Measurements from ENCODE around the gene MED26.
"Not testable (repeated sequence)": the region's sequence is repeated elsewhere in the genome, so short reads cannot be mapped to it uniquely, and the experiment has no call there.

The MED26 gene, protein sequence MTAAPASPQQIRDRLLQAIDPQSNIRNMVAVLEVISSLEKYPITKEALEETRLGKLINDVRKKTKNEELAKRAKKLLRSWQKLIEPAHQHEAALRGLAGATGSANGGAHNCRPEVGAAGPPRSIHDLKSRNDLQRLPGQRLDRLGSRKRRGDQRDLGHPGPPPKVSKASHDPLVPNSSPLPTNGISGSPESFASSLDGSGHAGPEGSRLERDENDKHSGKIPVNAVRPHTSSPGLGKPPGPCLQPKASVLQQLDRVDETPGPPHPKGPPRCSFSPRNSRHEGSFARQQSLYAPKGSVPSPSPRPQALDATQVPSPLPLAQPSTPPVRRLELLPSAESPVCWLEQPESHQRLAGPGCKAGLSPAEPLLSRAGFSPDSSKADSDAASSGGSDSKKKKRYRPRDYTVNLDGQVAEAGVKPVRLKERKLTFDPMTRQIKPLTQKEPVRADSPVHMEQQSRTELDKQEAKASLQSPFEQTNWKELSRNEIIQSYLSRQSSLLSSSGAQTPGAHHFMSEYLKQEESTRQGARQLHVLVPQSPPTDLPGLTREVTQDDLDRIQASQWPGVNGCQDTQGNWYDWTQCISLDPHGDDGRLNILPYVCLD

DNA sequence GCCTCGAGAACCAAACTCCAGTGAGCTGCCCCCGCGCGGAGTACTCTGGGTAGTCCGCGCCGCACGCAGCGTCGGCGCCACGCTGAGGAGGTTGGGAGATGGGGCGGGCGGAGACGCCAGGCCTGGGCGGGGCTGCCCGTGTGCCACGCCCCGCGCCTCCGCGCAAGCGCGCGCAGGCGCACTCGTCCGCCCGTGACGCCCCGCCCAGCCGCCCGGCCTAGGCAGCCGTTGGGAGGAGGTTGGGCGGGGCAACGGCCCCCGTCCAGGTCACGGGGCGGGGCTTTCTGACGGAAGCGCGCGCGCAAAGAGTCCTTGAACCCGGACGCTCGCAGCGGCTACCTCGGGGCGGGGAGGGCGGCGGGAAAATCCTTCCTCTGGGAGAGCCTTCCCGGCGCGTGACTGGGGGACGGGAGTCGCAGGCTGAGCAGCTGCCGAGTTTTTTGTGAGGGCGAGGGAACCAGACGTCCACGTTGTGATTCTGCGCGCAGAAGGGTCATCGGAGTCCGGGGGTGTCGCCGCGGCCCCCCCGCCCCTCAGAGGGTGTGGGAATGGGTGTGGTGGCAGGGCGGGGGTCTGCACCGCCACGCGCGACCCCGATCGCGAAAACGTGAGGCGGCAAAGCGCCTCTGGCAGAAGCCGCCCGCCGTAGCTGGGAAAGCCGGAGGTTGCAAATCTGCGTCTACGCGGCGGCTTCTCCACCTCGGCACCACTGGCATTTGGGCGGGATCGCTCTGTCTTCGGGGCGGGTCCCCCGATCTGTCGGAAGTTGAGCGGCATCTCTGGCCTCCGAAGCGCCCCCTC is at the start of gene MED26:
TSS of gene MED26 (minus strand) at position 22 of the 801 bp plus-strand sequence. CDS start 261 bp downstream, outside the sequence.
- DNase-seq = peak; percentile 94

DNA sequence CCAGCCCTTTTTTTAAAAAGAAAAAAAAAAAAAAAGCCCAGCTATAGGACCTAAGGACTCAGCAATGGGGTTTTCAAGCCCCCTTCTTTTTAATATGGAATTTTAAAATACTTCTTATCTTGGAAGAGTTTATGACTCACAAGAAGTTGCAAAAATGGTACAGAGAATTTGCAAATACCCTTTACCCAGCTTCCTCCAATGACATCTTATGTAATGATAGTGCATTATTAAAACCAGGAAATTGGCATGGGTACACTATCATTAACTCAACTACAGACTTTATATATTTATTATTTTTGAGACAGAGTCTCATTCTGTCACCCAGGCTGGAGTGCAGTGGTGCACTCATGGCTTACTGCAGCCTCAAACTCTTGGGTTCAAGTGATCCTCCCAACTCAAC is 49.1 kb upstream of the MED26 start:
- no peak for DNase-seq

DNA sequence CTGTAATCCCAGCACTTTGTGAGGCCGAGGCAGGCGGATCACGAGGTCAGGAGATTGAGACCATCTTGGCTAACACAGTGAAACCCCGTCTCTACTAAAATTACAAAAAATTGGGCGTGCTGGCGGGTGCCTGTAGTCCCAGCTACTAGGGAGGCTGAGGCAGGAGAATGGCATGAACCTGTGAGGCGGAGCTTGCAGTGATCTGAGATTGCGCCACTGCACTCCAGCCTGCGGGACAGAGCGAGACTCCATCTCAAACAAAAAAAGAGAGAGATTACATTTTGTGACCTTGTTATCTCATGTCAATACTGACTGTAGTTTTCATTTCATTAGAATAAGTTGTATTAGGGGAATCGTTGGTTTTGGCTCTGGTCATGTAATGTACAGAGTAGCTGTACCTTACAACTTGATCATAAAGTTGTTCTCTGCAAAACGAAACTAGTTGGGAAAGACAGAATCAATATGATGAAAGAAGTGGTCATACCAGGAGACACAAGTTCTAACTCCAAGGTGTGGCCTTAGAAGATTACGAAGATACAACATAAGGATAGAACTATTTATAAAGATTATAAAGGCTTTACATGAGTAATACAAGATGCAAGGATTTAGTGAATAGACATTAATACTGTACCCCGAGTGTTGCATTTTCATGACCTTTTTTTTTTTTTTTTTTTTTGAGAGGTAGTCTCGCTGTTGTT is 48.2 kb upstream of the MED26 start:
- no peak for DNase-seq

DNA sequence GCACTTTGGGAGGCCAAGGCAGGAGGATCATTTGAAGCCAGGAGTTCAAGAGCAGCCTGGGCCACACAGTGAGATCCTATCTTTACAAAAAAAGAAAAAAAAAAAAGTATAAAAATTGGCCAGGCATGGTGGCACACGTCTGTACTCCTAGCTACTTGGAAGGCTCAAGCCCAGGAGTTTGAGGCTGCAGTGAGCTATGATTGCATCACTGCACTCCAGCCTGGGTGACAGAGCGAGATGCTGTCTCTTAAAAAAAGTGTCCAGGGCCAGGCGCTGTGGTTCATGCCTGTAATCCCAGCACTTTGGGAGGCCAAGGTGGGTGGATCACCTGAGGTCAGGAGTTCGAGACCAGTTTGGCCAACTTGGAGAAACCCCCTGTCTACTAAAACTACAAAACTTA is 45.8 kb upstream of the MED26 start:
- DNase-seq = not testable (repeated sequence)

DNA sequence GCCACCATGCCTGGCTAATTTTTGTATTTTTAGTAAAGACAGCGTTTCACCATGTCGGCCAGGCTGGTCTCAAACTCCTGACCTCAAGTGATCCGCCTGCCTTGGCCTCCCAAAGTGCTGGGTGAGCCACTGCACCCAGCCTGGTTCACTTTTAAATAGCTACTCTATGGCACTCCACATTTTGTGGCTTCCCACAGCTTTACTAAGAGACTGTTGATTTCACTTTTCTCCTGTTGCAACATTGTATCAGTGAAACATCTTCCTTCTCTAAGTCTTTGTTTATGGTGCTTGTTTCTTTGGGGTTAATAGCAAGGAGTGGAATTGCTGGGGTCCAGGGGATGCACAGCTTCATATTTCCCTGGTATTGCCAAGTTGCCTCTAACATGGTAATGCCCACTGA is 45.2 kb upstream of the MED26 start:
- no peak for DNase-seq

DNA sequence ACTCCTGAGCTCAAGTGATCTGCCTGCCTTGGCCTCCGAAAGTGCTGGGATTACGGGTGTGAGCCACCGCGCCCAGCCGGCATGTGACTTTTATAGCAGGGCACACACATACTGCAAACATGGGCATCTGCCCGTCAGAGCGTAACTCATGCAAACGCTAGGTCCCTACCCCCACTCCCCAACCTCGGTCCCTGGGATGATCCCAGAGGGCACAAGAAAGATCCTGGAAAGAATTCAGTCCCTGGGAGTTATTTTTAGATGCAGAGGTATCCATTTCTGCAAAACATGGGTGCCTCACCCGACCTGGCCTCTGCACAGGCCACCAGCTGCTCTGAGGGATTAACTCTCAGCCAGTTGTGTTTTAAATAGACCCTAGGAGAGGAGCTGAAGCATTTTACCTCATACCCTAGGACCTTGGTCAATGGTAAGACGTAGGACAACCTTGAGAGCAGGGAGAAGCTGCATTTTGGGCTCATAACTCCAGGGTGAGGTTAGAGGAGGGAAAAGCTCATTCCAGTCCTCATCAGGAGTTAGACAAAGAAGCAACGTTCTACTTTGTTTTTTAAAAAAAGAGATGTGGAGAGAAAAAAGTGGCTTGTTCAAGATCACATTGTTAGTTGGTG is 43.8 kb upstream of the MED26 start:
- DNase-seq = no peak

DNA sequence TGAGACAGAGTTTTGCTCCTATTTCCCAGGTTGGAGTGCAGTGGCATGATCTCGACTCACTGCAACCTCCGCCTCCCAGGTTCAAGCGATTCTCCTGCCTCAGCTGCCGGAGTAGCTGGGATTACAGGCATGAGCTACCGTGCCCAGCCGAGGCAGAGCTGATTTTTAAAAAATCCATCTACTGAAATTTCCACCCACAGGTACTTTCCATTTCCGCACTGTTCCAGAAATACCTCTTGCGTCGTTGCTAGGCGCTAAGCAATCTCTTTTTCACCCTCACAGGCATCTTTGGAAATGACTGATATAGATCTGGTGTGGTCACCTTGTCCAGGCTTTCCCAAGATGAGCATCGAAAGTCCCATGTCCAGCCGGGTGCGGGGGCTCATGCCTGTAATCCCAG is 42.3 kb upstream of the MED26 start:
- DNase-seq = no peak

DNA sequence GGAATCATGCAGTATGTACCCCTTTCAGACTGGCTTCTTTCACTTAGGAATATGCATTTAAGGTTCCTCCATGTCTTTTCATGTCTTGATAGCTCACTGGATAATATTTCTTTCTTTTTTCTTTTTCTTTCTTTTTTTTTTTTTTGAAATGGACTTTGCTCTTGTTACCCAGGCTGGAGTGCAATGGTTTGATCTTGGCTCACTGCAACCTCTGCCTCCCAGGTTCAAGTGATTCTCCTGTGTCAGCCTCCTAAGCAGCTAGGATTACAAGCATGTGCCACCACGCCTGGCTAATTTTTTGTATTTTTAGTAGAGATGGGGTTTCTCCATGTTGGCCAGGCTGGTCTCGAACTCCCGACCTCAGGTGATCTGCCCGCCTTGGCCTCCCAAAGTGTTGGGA is 40.7 kb upstream of the MED26 start:
- DNase-seq = not testable (repeated sequence)

DNA sequence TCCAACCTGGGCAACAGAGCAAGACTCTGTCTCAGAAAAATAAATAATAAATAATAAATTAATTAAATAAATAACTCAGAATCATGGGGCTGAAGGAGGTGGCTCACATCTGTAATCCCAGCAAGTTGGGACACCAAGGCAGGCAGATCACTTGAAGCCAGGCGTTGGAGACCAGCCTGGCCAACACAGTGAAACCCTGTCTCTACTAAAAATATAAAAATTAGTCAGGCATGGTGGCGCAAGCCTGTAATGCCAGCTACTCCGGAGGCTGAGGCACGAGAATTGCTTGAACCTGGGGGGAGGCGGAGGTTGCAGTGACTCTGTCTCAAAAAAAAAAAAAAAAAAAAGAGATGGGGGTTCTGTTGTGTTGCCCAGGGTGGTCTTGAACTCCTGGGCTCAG is 40.2 kb upstream of the MED26 start:
- DNase-seq = no peak

DNA sequence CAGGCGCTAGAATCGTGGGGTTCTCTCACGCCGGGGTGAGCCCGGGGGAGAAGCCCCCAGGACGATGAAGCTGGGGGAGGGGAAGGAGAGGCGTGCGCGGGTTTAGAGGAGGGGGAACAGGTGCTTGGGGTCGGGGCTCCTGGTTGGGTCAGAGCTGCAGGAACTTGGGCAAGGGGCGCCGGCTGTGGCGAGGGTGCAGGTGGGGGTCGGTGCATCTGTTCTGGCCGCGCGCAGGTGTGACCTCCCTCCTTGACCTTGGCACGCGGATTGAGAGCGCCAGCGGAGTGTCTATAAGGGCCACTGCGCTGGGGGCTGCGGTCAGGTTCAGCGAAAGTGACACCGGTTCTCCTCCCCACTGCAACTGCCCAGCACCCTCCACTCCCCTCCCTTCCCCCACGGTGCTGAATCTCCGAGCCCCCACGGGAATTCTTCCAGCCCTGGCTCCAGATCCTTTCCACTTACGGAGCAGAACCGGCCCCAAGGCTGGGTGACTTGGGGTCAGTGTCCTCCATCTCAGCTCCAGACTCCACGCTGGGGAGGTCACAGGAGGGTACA is 33.6 kb upstream of the MED26 start:
- DNase-seq = no peak

DNA sequence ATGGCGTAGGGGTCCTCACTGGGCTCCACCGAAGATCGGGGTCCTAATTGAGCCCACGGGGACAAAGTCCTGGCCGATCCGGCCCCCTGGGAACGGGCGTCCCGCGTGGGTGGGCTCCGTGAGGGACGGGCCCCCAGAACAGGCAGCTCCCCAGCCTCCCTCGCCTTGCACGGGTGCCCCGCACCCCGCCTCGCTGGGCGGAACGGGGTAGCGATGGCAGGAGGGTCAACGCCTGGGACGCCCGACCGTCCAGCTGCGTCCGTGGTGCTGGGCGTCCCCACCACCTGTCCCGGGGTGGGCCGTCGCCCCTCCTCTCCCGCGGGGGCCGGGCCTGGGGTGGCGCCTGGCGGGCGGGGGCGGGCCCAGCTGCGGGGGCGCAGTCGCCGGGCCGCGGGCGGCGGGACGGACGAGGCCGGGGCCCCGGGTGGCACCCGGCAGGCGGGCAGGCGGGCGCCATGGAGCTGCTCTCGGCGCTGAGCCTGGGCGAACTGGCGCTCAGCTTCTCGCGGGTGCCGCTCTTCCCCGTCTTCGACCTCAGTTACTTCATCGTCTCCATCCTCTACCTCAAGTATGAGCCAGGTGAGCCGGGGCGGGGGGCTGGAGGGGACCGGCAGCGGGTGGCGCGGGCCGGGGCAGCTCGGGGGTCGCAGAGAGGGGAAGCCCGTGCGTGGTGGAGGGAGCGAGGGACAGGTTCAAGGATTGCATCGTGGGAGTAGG is 32.9 kb upstream of the MED26 start, which contains the start of gene TMEM38A:
TSS of gene TMEM38A (plus strand) at position 377 of the 717 bp plus-strand sequence. CDS start at position 456, 79 bp downstream.
- DNase-seq = no peak

DNA sequence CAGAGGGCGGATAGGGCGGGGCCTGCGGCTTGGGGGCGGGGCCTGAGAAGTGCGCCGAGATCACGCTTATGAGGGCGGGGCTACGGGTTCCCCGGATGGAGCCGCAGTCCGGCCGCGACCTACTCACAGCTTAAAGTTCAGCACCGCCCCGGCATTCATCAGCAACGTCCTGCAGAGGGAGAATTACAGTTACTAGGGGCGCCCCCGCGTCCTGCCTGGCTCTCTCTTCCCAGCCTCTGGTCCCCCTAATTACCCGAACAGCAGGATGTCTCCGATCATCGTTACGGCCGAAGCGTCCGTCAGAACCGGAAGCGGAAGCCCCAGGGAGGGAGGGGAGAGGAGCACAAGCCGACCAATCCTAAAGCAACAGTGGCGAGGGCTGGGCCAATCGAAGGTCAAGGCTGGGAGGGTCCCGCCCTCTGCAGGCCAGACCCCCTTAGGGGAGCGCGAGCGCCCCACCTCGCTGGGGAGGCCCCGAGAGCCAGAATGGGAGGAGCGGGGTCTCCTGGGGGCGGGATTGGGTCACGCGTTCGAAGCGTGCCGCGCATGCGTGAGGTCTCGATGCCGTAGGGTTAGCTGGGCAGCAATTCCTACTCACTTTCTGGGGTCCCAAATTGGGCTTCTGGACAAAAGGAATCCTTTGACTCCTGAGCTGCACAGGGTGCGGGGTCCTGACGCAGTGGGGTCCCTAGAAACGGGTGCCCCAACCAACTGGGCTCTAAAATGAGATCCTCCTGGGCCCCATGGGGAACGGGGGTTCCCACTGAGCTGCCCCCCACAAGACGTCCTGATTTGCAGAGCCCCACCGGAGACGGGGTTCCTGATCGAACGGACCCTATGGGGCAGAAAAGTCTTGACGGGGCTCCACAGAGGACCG is 32.1 kb upstream of the MED26 start, which contains the start of gene SMIM7:
TSS of gene SMIM7 (minus strand) at position 313 of the 877 bp plus-strand sequence. CDS start at position 279, 34 bp downstream.
- DNase-seq = peak; percentile 98

DNA sequence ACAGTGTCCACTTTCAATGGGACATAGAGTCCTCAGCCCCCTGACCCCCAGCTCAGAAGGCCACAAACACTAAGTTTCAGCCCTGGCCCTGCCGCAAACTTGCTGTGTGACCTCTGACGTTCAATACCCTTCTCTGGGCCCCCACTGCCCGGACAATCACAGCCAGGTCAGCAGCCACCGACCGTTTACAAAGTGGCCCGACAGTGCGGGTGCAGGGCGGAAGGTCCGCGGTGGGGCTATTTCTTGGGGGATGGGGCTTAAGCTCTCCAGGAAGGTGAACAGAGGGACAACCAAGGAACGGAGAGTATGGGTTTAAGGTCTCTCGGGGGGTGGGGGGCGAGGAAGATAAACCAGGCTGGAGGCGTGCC is 31.4 kb upstream of the MED26 start:
- DNase-seq = no peak

DNA sequence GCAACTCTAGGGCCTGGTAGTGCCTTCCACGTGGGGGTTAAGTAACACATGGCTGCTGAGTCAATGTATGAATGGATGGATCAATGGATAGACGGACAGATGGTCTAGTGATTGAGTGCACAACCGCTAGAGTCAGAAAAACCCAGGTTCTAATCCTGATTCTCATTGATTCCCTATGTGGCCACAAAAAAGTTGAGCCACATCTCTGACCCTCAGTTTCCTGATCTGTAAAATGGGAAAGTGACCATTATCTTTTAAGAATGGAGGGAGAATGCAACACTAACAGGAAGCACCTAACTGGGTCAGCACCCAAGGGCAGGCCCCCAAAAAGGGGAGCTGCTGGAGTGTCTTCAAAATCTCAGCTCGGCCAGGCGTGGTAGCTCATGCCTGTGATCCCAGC is 29.4 kb upstream of the MED26 start:
- no peak for DNase-seq

DNA sequence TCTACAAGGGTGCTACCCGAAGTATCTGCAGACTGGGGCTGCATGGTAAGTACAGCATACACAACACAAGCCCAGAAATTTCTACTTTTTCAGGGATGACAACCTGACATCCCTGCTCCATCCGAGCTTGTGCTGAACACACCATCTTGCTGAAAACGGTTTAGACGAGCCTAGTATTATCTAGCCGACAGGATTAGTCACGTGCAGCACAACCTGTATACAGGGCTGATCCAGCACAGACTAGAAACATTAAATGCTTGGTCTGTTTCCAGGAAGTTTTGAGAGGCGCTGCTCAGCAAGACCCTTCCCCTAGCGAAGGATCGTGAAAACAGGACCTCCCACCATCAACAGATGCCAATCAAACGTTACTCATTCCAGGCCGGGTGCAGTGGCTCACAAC is 27.7 kb upstream of the MED26 start:
- no peak for DNase-seq

DNA sequence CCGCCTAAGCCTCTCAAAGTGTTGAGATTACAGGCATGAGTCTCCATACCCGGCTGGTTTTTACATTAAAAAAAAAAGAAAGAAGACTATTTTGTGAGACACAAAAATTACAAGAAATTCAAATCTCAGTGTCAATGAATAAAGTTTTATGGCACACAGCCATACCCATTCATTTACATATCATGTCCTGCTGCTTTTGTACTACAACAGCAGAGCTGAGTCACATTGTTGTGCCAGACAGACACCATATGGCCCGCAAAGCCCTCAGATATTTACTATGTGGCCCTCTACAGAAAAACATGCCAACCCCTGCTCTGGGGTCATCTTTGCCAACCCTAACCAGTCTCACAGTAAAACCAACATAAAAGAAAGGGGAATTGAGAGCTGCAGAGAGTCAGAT is 26.6 kb upstream of the MED26 start:
- DNase-seq = peak; percentile 29

DNA sequence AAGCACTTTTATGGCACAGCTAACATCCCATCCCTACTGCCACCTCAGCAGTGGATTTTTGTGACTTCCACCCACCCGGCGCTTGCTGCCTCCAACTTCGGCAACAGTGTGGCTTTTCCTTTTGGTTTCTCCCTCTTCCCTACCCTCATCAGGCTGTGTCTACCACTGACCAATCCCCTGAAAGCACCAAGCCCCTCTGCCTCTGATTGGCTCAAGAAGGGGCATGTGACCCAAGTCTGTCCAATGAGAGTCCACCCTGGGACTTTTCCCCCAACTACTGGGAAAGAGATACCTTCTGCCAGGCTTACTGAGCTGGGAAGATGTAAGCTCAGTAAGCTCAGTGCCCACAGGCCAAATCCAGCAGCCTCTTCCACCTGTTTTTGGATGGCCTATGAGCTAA is 26.1 kb upstream of the MED26 start:
- no peak for DNase-seq

DNA sequence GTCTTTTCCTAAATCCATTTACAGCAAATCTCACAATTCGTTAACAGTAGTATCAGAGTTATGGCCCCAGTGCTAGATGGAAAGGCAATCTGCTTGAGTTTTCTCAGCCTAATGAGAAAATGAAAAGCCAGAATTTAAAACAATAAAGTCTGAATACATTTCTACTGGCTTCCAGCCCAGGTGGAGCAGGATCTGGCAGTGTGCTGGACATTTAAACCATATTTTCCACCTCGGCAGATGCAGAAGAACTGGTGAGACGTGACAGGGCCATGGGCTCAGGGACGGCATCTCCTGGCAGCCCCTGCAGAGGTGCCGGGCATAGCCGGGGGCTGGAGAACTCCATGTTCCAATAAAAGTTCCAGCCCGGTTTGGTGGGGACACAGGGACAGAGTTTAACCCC is 24.9 kb upstream of the MED26 start:
- DNase-seq = no peak

DNA sequence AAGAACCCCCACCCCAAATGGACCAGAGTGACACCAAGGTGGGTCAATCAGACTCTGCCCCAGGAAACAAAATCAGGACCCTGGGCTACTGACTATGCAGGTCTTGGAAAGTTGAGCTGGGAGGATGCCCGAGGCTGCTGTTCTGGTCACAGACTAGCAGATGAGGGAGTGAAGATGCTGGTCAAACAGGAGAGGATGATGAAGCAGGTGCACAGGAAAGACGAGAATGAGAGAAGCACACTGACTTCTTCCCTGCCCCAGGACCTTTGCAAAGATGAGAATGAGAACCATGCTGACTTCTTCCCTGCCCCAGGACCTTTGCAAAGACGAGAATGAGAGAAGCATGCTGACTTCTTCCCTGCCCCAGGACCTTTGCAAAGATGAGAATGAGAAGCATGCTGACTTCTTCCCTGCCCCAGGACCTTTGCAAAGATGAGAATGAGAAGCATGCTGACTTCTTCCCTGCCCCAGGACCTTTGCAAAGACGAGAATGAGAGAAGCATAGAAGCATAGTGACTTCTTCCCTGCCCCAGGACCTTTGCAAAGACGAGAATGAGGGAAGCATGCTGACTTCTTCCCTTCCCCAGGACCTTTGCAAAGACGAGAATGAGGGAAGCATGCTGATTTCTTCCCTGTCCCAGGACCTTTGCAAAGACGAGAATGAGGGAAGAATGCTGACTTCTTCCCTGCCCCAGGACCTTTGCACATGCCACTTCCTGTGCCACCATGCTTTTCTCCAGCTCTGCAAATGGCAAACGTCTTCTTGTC is 23.6 kb upstream of the MED26 start:
- DNase-seq = not testable (repeated sequence)

DNA sequence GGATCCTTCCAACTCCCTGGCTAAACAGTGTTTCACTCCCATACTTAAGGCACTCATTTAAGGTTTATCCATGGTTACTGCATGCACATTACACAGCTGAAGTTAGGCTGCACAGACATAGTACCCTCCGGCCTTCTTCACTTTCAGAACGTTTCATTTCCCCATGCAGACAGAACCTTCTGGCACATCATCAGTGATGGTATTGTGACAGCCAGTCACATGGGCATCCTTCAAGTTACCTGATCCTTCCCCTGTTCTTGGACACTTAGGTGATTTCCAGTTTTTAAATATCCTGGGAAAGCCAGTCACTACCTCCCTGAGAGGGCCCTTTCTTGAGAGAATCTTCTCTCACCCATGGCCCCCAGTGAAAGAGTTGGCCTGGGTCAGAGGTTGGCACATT is 22.8 kb upstream of the MED26 start:
- no peak for DNase-seq
